Measurements from ENCODE around the gene CEACAM21.

The CEACAM21 gene

DNA sequence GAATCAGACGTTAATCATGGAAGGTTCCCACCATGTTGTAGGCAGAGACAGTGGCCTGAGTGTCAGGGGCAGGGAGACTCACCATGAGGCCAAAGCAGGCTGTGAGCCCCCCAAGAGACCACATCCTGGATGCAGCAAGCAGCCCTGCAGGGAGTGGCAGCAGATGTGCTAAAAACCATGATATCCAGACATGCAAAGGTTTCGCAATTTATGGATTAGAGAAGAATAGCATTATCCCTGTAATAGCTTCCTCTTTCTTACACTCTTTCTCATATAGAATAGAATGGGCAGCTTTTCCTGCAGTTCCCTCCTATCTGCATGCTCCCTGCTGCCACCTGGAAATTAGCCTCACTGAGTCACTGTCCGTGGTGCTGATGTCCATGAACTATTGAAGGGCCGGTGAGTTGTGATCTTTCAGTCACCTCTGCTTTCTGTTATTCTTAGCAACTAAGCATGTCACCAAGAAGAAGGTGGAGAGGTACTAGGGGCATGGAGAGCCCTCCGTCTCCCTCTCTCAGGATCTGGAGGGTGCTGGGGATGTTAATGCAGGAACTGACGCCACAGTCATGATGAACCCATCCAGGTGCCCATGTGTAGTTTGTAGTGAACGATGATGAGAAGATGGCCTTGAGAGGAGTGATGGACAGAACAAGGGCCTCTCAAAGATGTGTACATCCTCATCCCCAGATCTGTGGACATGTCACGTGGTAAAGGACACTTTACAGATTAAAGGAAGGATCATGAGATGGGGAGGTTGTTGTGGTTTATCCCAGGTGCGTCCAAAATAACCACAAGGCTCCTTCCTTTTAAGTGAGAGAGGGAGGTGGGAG is 41.0 kb downstream of the CEACAM21 start:
- no peak overlapping the region for H3K27ac ChIP-seq (replicated peaks; ENCODE audit: low read length)
- H3K79me1 ChIP-seq (ENCODE audit: low read depth, low read length) = no peaks in the 10 kb centered on the region
- no peaks in the 10 kb centered on the region for H3K4me1 ChIP-seq (ENCODE audit: control insufficient read depth in 2 of 2, insufficient read depth in 1 of 2, low read depth in 1 of 2, low read length in 2 of 2)
- peaks cover 0 to 34% of the 10 kb centered on the region in 2 donors for H3K9me3 ChIP-seq (replicated peaks in 1 of 2; ENCODE audit: control insufficient read depth in 2 of 2, insufficient read depth in 1 of 2, low read depth in 1 of 2, low read length in 2 of 2)
- H2BK120ac ChIP-seq (ENCODE audit: low read depth, low read length) = no peak overlapping the region
- no peak overlapping the region for H4K8ac ChIP-seq (ENCODE audit: low read depth, low read length)
- no peak overlapping the region for H3K4me2 ChIP-seq (ENCODE audit: insufficient read depth, low read length, poor library complexity, severe bottlenecking)
- H3K9ac ChIP-seq (ENCODE audit: low read depth, low read length, poor library complexity) = no peak overlapping the region
- H3K18ac ChIP-seq (ENCODE audit: low read length) = no peak overlapping the region
- H2AFZ ChIP-seq (ENCODE audit: low read length) = no peak overlapping the region
- no peak overlapping the region for H3K23ac ChIP-seq (ENCODE audit: low read depth, low read length, poor library complexity)
- WGBS, 2 donors (ENCODE audit: extremely low coverage in 2 of 2, insufficient read length in 2 of 2, insufficient replicate concordance in 1 of 2) = no CpG with 5 or more reads among the region's 9 CpGs
- no peak overlapping the region for H2AK5ac ChIP-seq (ENCODE audit: low read depth, low read length)
- no peak for DNase-seq (ENCODE audit: low spot score)
- H4K91ac ChIP-seq (ENCODE audit: low read depth, low read length, poor library complexity) = no peak overlapping the region
- no peaks in the 10 kb centered on the region for H3K36me3 ChIP-seq (replicated peaks in 1 of 2; ENCODE audit: control insufficient read depth in 2 of 2, insufficient read depth in 2 of 2, low read length in 2 of 2)
- no peak overlapping the region for H2BK5ac ChIP-seq (ENCODE audit: low read length)
- no peak overlapping the region for H3K4ac ChIP-seq (ENCODE audit: low read length)
- no peak overlapping the region for H2BK15ac ChIP-seq (ENCODE audit: low read length)
- H2BK12ac ChIP-seq (ENCODE audit: low read length) = no peak overlapping the region
- H3K4me3 ChIP-seq (ENCODE audit: low read length in 2 of 2) = no peak overlapping the region
- H3K14ac ChIP-seq (ENCODE audit: low read length) = no peak overlapping the region
- H3K27me3 ChIP-seq (ENCODE audit: control insufficient read depth in 3 of 3, insufficient read depth in 3 of 3, low read depth in 1 of 3, low read length in 3 of 3) = peaks cover 0 to 20% (median 0%) of the 10 kb centered on the region in 3 experiments

DNA sequence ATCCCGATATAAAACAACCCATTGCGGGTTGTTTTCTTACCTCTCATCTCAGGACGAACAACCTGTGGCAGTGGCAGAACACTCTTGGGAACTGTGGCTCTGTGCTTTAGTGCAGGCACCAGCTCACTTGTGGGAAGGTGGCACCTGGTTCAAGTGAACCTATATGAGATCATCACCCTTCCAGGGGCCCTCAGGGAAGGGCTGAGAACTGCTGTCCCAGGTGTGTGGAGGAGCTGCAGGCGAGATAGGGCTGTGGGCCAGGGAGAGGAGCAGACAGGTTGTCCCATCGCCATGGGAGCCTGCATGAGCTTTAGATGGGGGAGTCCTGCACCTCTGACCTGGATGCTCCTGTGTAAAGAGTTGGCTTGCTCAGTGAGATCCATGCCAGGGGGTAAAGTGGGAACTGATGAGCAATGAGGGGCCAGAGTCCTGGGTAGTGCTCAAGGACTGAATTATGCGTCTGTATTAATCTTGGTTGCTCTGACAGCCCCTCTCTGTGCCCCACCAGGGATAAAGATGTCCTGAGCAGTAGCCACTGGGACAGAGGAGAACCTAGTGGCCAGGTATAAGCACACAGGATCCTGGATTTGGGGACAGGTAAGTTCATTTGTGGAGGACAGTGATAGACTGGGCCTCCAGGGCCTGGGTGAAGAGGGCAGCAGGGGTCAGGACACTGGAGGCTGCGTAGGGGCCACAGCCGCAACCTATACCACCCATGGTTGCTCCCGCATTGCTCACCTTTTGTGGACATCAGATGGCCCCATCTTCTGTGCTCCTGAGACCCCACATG is 42.2 kb downstream of the CEACAM21 start:
- H3K27ac ChIP-seq (replicated peaks; ENCODE audit: low read length) = no peak overlapping the region
- no peaks in the 10 kb centered on the region for H3K36me3 ChIP-seq (replicated peaks in 1 of 2; ENCODE audit: control insufficient read depth in 2 of 2, insufficient read depth in 2 of 2, low read length in 2 of 2)
- H3K4me2 ChIP-seq (ENCODE audit: insufficient read depth, low read length, poor library complexity, severe bottlenecking) = no peak overlapping the region
- H4K91ac ChIP-seq (ENCODE audit: low read depth, low read length, poor library complexity) = no peak overlapping the region
- H2AK5ac ChIP-seq (ENCODE audit: low read depth, low read length) = no peak overlapping the region
- H2BK120ac ChIP-seq (ENCODE audit: low read depth, low read length) = no peak overlapping the region
- no peak overlapping the region for H4K8ac ChIP-seq (ENCODE audit: low read depth, low read length)
- no CpG with 5 or more reads among the region's 9 CpGs for WGBS, 2 donors (ENCODE audit: extremely low coverage in 2 of 2, insufficient read length in 2 of 2, insufficient replicate concordance in 1 of 2)
- no peak overlapping the region for H2BK5ac ChIP-seq (ENCODE audit: low read length)
- no peak overlapping the region for H3K4ac ChIP-seq (ENCODE audit: low read length)
- H3K9ac ChIP-seq (ENCODE audit: low read depth, low read length, poor library complexity) = no peak overlapping the region
- no peak for DNase-seq (ENCODE audit: low spot score)
- H3K27me3 ChIP-seq (ENCODE audit: control insufficient read depth in 3 of 3, insufficient read depth in 3 of 3, low read depth in 1 of 3, low read length in 3 of 3) = peaks cover 0 to 27% (median 0%) of the 10 kb centered on the region in 3 experiments
- H3K23ac ChIP-seq (ENCODE audit: low read depth, low read length, poor library complexity) = no peak overlapping the region
- H3K79me1 ChIP-seq (ENCODE audit: low read depth, low read length) = no peaks in the 10 kb centered on the region
- H2BK12ac ChIP-seq (ENCODE audit: low read length) = no peak overlapping the region
- no peak overlapping the region for H2BK15ac ChIP-seq (ENCODE audit: low read length)
- H3K9me3 ChIP-seq (replicated peaks in 1 of 2; ENCODE audit: control insufficient read depth in 2 of 2, insufficient read depth in 1 of 2, low read depth in 1 of 2, low read length in 2 of 2) = peaks cover 0 to 27% of the 10 kb centered on the region in 2 donors
- H2AFZ ChIP-seq (ENCODE audit: low read length) = no peak overlapping the region
- H3K4me1 ChIP-seq (ENCODE audit: control insufficient read depth in 2 of 2, insufficient read depth in 1 of 2, low read depth in 1 of 2, low read length in 2 of 2) = no peaks in the 10 kb centered on the region
- no peak overlapping the region for H3K4me3 ChIP-seq (ENCODE audit: low read length in 2 of 2)
- H3K18ac ChIP-seq (ENCODE audit: low read length) = no peak overlapping the region
- H3K14ac ChIP-seq (ENCODE audit: low read length) = no peak overlapping the region

DNA sequence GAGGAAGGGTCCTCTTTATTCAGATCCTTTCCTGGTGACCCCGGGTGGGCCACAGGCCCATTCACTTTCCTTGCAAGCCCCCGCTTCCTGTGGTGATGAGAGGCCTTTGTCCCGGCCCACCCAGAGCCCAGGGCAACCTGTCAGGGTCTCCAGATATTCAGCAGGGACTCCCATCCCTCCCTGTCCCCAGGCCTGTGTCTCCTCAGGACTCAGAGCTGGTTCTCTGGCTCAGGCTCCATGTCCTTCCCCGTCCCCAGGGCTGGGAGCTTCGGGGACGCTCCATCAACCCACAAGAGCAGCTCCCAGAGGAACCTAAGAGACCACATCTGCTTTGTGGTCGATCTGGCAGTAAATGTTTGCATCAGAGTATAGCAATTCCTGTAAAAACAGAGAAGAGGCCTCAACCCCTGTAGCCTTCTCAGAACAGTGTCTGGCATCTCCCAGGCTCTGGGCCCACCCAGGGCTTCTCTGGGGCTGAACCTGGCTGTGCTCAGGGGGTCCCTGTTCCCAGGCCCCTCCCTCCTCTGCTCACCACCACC is 43.1 kb downstream of the CEACAM21 start:
- no peak overlapping the region for H2BK120ac ChIP-seq (ENCODE audit: low read depth, low read length)
- no peak overlapping the region for H2BK5ac ChIP-seq (ENCODE audit: low read length)
- no peak overlapping the region for H3K4ac ChIP-seq (ENCODE audit: low read length)
- no peaks in the 10 kb centered on the region for H3K36me3 ChIP-seq (replicated peaks in 1 of 2; ENCODE audit: control insufficient read depth in 2 of 2, insufficient read depth in 2 of 2, low read length in 2 of 2)
- H3K27me3 ChIP-seq (ENCODE audit: control insufficient read depth in 3 of 3, insufficient read depth in 3 of 3, low read depth in 1 of 3, low read length in 3 of 3) = peaks cover 0 to 33% (median 0%) of the 10 kb centered on the region in 3 experiments
- H3K18ac ChIP-seq (ENCODE audit: low read length) = no peak overlapping the region
- no peaks in the 10 kb centered on the region for H3K4me1 ChIP-seq (ENCODE audit: control insufficient read depth in 2 of 2, insufficient read depth in 1 of 2, low read depth in 1 of 2, low read length in 2 of 2)
- no peak overlapping the region for H3K4me2 ChIP-seq (ENCODE audit: insufficient read depth, low read length, poor library complexity, severe bottlenecking)
- no peak overlapping the region for H2BK15ac ChIP-seq (ENCODE audit: low read length)
- H2BK12ac ChIP-seq (ENCODE audit: low read length) = no peak overlapping the region
- no peak overlapping the region for H2AFZ ChIP-seq (ENCODE audit: low read length)
- H3K4me3 ChIP-seq (ENCODE audit: low read length in 2 of 2) = no peak overlapping the region
- WGBS, 2 donors (ENCODE audit: extremely low coverage in 2 of 2, insufficient read length in 2 of 2, insufficient replicate concordance in 1 of 2) = no CpG with 5 or more reads among the region's 7 CpGs
- H4K91ac ChIP-seq (ENCODE audit: low read depth, low read length, poor library complexity) = no peak overlapping the region
- no peaks in the 10 kb centered on the region for H3K79me1 ChIP-seq (ENCODE audit: low read depth, low read length)
- no peak overlapping the region for H3K14ac ChIP-seq (ENCODE audit: low read length)
- no peak overlapping the region for H3K9ac ChIP-seq (ENCODE audit: low read depth, low read length, poor library complexity)
- H3K27ac ChIP-seq (replicated peaks; ENCODE audit: low read length) = no peak overlapping the region
- DNase-seq (ENCODE audit: low spot score) = no peak
- no peak overlapping the region for H4K8ac ChIP-seq (ENCODE audit: low read depth, low read length)
- no peak overlapping the region for H3K23ac ChIP-seq (ENCODE audit: low read depth, low read length, poor library complexity)
- H2AK5ac ChIP-seq (ENCODE audit: low read depth, low read length) = no peak overlapping the region
- H3K9me3 ChIP-seq (replicated peaks in 1 of 2; ENCODE audit: control insufficient read depth in 2 of 2, insufficient read depth in 1 of 2, low read depth in 1 of 2, low read length in 2 of 2) = peaks cover 0 to 26% of the 10 kb centered on the region in 2 donors

DNA sequence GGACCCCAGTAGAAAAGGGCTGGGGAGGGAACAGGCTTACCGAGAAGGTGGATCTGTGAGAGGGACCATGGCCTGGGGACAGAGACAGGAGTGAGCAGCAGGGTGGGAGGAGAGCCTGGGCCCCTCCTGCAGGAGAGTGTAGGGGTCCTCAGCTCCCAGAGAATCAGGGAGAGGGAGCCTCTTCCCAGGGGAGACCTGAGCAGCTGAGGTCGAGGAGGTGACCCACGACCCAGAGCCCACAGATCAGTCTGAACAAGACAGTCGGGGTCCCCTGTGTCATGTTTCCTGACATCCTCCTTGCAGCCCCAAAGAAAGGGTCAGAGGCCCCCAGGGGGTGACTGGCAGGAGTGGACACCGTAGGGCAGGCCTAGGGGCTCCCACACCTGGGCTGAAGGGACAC is 44.2 kb downstream of the CEACAM21 start:
- Histone ChIP-seq H4K91ac (ENCODE audit: low read depth, low read length, poor library complexity) (no peak overlapping the region), H2BK5ac (ENCODE audit: low read length) (no peak overlapping the region), H2BK15ac (ENCODE audit: low read length) (no peak overlapping the region), H2AFZ (ENCODE audit: low read length) (no peak overlapping the region), H3K4me3 (ENCODE audit: low read length in 2 of 2) (no peak overlapping the region), H3K23ac (ENCODE audit: low read depth, low read length, poor library complexity) (no peak overlapping the region), H3K18ac (ENCODE audit: low read length) (no peak overlapping the region), H3K27ac (replicated peaks; ENCODE audit: low read length) (no peak overlapping the region), H2BK12ac (ENCODE audit: low read length) (no peak overlapping the region), H3K9me3 (replicated peaks in 1 of 2; ENCODE audit: control insufficient read depth in 2 of 2, insufficient read depth in 1 of 2, low read depth in 1 of 2, low read length in 2 of 2) (peaks cover 0 to 30% of the 10 kb centered on the region in 2 donors), H3K4ac (ENCODE audit: low read length) (no peak overlapping the region), H3K27me3 (ENCODE audit: control insufficient read depth in 3 of 3, insufficient read depth in 3 of 3, low read depth in 1 of 3, low read length in 3 of 3) (peaks cover 0 to 44% (median 0%) of the 10 kb centered on the region in 3 experiments), H2AK5ac (ENCODE audit: low read depth, low read length) (no peak overlapping the region), H2BK120ac (ENCODE audit: low read depth, low read length) (no peak overlapping the region), H3K4me2 (ENCODE audit: insufficient read depth, low read length, poor library complexity, severe bottlenecking) (no peak overlapping the region), H4K8ac (ENCODE audit: low read depth, low read length) (no peak overlapping the region), H3K36me3 (replicated peaks in 1 of 2; ENCODE audit: control insufficient read depth in 2 of 2, insufficient read depth in 2 of 2, low read length in 2 of 2) (no peaks in the 10 kb centered on the region), H3K14ac (ENCODE audit: low read length) (no peak overlapping the region), H3K9ac (ENCODE audit: low read depth, low read length, poor library complexity) (no peak overlapping the region), H3K79me1 (ENCODE audit: low read depth, low read length) (no peaks in the 10 kb centered on the region), H3K4me1 (ENCODE audit: control insufficient read depth in 2 of 2, insufficient read depth in 1 of 2, low read depth in 1 of 2, low read length in 2 of 2) (no peaks in the 10 kb centered on the region)
- no CpG with 5 or more reads among the region's 5 CpGs for WGBS, 2 donors (ENCODE audit: extremely low coverage in 2 of 2, insufficient read length in 2 of 2, insufficient replicate concordance in 1 of 2)
- no peak for DNase-seq (ENCODE audit: low spot score)

Measured in neuronal stem cell (in vitro differentiated cells).